ENCODE data around the gene NPAS3. TPM values are rescaled to one million over a fixed set of nuclear protein-coding genes. Genes with fewer than 3 reads are reported as not detected.

The NPAS3 gene
- total and polyA plus RNA-seq, 10 donors, result 0.13 to 9.5 (median 2.9) TPM

GRCh38 chr14:33493266-33493665 is 554.6 kb downstream of the NPAS3 start:
- DNase-seq, result no peak
- intact Hi-C loops (cut with DNase I; ENCODE audit: low total_unique reads), result no loop called here

GRCh38 chr14:33493990-33494389 is 555.3 kb downstream of the NPAS3 start:
- peaks cover 0 to 37% (median 15%) of the 10 kb centered on the region in 8 donors for H3K9me3 ChIP-seq
- H3K27me3 ChIP-seq (replicated peaks in 1 of 7), result no peaks in the 10 kb centered on the region
- no peak overlapping the region for H3K27ac ChIP-seq
- WGBS, 5 donors, result 82 to 97% (median 91%) methylated on average over 5 of the region's 5 CpGs
- no peaks in the 10 kb centered on the region for H3K36me3 ChIP-seq
- intact Hi-C loops (cut with DNase I; ENCODE audit: low total_unique reads), result no loop called here
- TF ChIP-seq POLR2A (IDR thresholded peaks at IDR 0.05) (no peak), POLR2AphosphoS5 (IDR thresholded peaks at IDR 0.05) (no peak)
- TF ChIP-seq, protein P1, sequence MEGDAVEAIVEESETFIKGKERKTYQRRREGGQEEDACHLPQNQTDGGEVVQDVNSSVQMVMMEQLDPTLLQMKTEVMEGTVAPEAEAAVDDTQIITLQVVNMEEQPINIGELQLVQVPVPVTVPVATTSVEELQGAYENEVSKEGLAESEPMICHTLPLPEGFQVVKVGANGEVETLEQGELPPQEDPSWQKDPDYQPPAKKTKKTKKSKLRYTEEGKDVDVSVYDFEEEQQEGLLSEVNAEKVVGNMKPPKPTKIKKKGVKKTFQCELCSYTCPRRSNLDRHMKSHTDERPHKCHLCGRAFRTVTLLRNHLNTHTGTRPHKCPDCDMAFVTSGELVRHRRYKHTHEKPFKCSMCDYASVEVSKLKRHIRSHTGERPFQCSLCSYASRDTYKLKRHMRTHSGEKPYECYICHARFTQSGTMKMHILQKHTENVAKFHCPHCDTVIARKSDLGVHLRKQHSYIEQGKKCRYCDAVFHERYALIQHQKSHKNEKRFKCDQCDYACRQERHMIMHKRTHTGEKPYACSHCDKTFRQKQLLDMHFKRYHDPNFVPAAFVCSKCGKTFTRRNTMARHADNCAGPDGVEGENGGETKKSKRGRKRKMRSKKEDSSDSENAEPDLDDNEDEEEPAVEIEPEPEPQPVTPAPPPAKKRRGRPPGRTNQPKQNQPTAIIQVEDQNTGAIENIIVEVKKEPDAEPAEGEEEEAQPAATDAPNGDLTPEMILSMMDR (IDR thresholded peaks at IDR 0.05 in 8 of 11, conservative IDR thresholded peaks at IDR 0.05 in 3 of 11), result no peak
- H3K4me3 ChIP-seq, result no peak overlapping the region
- DNase-seq, result no peak
- H3K4me1 ChIP-seq, result no peaks in the 10 kb centered on the region

More at GRCh38 chr14:33493266-33493665, 554.6 kb downstream of the NPAS3 start:
- peaks cover 0 to 35% (median 15%) of the 10 kb centered on the region in 8 donors for H3K9me3 ChIP-seq
- no peak overlapping the region for H3K4me3 ChIP-seq
- no peaks in the 10 kb centered on the region for H3K27me3 ChIP-seq (replicated peaks in 1 of 7)
- no peaks in the 10 kb centered on the region for H3K36me3 ChIP-seq
- no peak overlapping the region for H3K27ac ChIP-seq
- 84 to 93% (median 87%) methylated on average over 6 of the region's 6 CpGs for WGBS, 5 donors
- TF ChIP-seq POLR2A (IDR thresholded peaks at IDR 0.05), result no peak
- TF ChIP-seq, protein P1 (IDR thresholded peaks at IDR 0.05 in 8 of 11, conservative IDR thresholded peaks at IDR 0.05 in 3 of 11), result no peak
- TF ChIP-seq POLR2AphosphoS5 (IDR thresholded peaks at IDR 0.05), result no peak
- no peaks in the 10 kb centered on the region for H3K4me1 ChIP-seq

DNA sequence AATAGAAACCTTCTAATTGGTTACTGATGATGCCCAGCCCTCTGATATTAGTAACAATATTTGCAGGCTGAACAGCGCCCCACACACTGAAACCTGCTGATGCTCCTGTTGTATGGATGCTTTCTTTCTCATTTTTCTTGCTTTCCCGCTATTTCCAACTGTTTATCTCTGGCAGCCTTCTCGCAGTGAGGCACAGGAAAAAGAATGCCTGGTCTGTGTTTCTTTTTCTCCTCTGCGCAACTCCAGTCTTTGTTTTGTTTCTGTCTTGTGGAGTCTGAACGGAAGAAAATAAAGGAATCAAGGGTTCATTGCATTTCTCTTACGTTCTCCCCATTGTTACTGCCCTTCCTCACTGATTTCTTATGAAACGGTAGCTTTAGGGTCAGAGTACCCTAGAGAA is 561.0 kb downstream of the NPAS3 start:
- 81 to 90% (median 86%) methylated on average over 7 of the region's 7 CpGs for WGBS, 5 donors
- intact Hi-C loops (cut with DNase I; ENCODE audit: low total_unique reads), result no loop called here
- H3K27me3 ChIP-seq (replicated peaks in 1 of 7), result no peaks in the 10 kb centered on the region

DNA sequence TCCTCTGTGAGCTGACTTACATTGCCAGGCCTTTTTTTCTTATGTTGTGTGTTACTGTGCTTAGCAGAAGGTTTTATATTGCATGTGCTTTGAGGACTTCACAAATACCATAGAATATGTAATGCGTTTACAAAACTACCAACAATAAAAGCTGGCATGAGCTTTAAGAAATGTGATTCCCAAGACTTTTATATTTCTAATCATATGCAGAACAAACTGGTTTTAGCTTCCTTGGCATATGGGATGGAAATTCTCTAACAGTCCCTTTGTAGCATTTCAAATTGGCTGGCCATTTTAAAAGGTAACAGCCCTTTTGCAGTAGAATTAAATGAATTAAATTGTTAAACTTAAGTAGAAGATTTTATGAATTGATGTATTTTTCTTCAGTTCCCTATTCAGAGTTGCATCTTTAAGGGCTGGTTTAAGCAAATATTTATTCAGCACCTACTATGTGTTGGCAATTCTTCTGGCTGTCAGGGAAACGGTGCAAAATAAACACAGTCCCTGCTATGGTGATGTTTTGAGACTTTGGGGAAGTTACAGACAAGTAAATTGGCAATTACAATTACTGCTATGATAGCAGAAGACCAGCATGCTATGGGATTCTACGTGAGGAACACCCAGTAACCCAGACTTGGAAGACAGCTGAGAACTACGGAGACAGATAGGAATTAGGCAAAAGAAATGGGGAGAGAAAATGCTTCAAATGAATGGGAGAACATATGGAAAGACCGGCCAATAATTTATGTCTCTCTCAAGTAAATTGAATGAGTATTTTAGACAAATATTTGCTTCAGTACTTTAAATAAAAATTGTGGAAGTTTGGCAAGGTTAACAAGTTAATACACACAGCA is 565.8 kb downstream of the NPAS3 start:
- DNase-seq, result no peak

More for the DNA sequence above, 561.0 kb downstream of the NPAS3 start:
- no peak overlapping the region for H3K27ac ChIP-seq
- H3K9me3 ChIP-seq, result peaks cover 0 to 34% (median 10%) of the 10 kb centered on the region in 8 donors
- no peak for DNase-seq
- H3K4me3 ChIP-seq, result no peak overlapping the region
- TF ChIP-seq, protein P1 (IDR thresholded peaks at IDR 0.05 in 8 of 11, conservative IDR thresholded peaks at IDR 0.05 in 3 of 11), result no peak
- TF ChIP-seq POLR2AphosphoS5 (IDR thresholded peaks at IDR 0.05) (no peak), POLR2A (IDR thresholded peaks at IDR 0.05) (no peak)
- no peaks in the 10 kb centered on the region for H3K36me3 ChIP-seq
- no peaks in the 10 kb centered on the region for H3K4me1 ChIP-seq

More for the DNA sequence above, 565.8 kb downstream of the NPAS3 start:
- H3K27me3 ChIP-seq (replicated peaks in 1 of 7), result no peaks in the 10 kb centered on the region
- H3K36me3 ChIP-seq, result no peaks in the 10 kb centered on the region
- H3K9me3 ChIP-seq, result no peaks in the 10 kb centered on the region
- intact Hi-C loops (cut with DNase I; ENCODE audit: low total_unique reads), result no loop called here
- H3K27ac ChIP-seq, result no peak overlapping the region
- no peaks in the 10 kb centered on the region for H3K4me1 ChIP-seq
- TF ChIP-seq, protein P1 (IDR thresholded peaks at IDR 0.05 in 8 of 11, conservative IDR thresholded peaks at IDR 0.05 in 3 of 11), result no peak
- TF ChIP-seq POLR2AphosphoS5 (IDR thresholded peaks at IDR 0.05) (no peak), POLR2A (IDR thresholded peaks at IDR 0.05) (no peak)
- WGBS, 5 donors, result 86 to 93% (median 88%) methylated on average over 5 of the region's 5 CpGs
- H3K4me3 ChIP-seq, result no peak overlapping the region
